HL-60 (cell line): ENCODE results near the gene WNT7B.

Experiments used
- GABPA ChIP-seq: IDR thresholded peaks from 2 replicates; pipeline ENCODE4 v1.6.1; 2012; ENCODE audit warnings: low read depth
- POLR2AphosphoS5 ChIP-seq: IDR thresholded peaks from 2 replicates; pipeline ENCODE4 v1.6.1; 2012; ENCODE audit warnings: low read depth
- TF ChIP-seq, protein P1 (sequence below): IDR thresholded peaks from one replicate; pipeline ENCODE4 v1.5.1; 2011; ENCODE audit warnings: low read length, control low read depth, inconsistent platforms; ENCODE audit not compliant: insufficient read depth
- TF ChIP-seq, protein P2 (sequence below): IDR thresholded peaks from 2 replicates; pipeline ENCODE4 v1.6.1; 2012; ENCODE audit warnings: low read depth; ENCODE audit not compliant: insufficient replicate concordance

DNA sequence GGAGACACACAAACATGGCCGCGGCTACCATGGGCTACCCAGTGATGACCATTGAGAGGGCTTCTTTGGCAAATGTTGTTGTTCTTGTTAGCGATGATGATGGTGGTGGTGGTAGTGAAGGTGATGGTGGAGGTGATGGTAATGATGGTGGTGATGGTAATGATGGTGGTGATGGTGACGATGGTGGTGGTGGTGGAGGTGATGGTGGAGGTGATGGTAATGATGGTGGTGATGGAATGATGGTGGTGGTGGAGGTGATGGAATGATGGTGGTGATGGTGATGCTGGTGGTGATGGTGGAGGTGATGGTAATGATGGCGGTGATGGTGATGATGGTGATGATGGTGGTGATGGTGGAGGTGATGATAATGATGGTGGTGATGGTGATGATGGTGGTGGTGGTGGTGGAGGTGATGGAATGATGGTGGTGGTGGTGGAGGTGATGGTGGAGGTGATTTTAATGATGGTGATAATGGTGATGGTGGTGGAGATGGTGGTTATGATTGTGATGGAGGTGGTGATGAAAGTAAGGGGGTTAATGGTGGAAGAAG lies 16.3 kb upstream of the WNT7B start:
- no peak for TF ChIP-seq POLR2AphosphoS5
- TF ChIP-seq, protein P1, sequence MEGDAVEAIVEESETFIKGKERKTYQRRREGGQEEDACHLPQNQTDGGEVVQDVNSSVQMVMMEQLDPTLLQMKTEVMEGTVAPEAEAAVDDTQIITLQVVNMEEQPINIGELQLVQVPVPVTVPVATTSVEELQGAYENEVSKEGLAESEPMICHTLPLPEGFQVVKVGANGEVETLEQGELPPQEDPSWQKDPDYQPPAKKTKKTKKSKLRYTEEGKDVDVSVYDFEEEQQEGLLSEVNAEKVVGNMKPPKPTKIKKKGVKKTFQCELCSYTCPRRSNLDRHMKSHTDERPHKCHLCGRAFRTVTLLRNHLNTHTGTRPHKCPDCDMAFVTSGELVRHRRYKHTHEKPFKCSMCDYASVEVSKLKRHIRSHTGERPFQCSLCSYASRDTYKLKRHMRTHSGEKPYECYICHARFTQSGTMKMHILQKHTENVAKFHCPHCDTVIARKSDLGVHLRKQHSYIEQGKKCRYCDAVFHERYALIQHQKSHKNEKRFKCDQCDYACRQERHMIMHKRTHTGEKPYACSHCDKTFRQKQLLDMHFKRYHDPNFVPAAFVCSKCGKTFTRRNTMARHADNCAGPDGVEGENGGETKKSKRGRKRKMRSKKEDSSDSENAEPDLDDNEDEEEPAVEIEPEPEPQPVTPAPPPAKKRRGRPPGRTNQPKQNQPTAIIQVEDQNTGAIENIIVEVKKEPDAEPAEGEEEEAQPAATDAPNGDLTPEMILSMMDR, result no peak
- no peak for TF ChIP-seq GABPA
- TF ChIP-seq, protein P2, sequence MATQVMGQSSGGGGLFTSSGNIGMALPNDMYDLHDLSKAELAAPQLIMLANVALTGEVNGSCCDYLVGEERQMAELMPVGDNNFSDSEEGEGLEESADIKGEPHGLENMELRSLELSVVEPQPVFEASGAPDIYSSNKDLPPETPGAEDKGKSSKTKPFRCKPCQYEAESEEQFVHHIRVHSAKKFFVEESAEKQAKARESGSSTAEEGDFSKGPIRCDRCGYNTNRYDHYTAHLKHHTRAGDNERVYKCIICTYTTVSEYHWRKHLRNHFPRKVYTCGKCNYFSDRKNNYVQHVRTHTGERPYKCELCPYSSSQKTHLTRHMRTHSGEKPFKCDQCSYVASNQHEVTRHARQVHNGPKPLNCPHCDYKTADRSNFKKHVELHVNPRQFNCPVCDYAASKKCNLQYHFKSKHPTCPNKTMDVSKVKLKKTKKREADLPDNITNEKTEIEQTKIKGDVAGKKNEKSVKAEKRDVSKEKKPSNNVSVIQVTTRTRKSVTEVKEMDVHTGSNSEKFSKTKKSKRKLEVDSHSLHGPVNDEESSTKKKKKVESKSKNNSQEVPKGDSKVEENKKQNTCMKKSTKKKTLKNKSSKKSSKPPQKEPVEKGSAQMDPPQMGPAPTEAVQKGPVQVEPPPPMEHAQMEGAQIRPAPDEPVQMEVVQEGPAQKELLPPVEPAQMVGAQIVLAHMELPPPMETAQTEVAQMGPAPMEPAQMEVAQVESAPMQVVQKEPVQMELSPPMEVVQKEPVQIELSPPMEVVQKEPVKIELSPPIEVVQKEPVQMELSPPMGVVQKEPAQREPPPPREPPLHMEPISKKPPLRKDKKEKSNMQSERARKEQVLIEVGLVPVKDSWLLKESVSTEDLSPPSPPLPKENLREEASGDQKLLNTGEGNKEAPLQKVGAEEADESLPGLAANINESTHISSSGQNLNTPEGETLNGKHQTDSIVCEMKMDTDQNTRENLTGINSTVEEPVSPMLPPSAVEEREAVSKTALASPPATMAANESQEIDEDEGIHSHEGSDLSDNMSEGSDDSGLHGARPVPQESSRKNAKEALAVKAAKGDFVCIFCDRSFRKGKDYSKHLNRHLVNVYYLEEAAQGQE, result no peak
